SK-N-SH treated with all-trans-retinoic acid at 6 μM for 48 hours (cell line): ENCODE data around the gene PDZD2.

ENCODE experiments used
- ATAC-seq: fragments of 200-7000 bp; cut with Tn5 transposase; 3 replicates; pipeline ENCODE4 v1.9.1; 2020; ENCODE audit warnings: mild to moderate bottlenecking, moderate library complexity
- ARNTL ChIP-seq: fragments of 450-650 bp; formaldehyde crosslinking; IDR thresholded peaks from 2 replicates; pipeline ENCODE4 v1.5.0; 2020; ENCODE audit warnings: low read depth, mild to moderate bottlenecking, moderate library complexity, borderline replicate concordance
- CREB5 ChIP-seq: fragments of 250-450 bp; sonication (Bioruptor Pico); IDR thresholded peaks from 2 replicates; pipeline ENCODE4 v1.5.1; 2020; ENCODE audit warnings: low read depth, mild to moderate bottlenecking, moderate library complexity
- CSDC2 ChIP-seq: fragments of 250-450 bp; sonication (Bioruptor Pico); IDR thresholded peaks from 2 replicates; pipeline ENCODE4 v1.5.0; 2020; ENCODE audit warnings: mild to moderate bottlenecking, moderate library complexity
- CSRNP3 ChIP-seq: fragments of 250-450 bp; sonication (Bioruptor Pico); IDR thresholded peaks from 2 replicates; pipeline ENCODE4 v1.5.1; 2021; ENCODE audit warnings: mild to moderate bottlenecking, moderate library complexity
- ESRRG ChIP-seq: fragments of 250-450 bp; sonication (Bioruptor Pico); IDR thresholded peaks from 2 replicates; pipeline ENCODE4 v1.6.1; 2021; ENCODE audit warnings: mild to moderate bottlenecking
- GLIS3 ChIP-seq: fragments of 250-450 bp; sonication (Bioruptor Pico); IDR thresholded peaks from 2 replicates; pipeline ENCODE4 v1.5.0; 2020; ENCODE audit warnings: mild to moderate bottlenecking, moderate library complexity
- ISL1 ChIP-seq: fragments of 250-450 bp; sonication (Bioruptor Pico); IDR thresholded peaks from 2 replicates; pipeline ENCODE4 v2.1.2; 2022; ENCODE audit warnings: mild to moderate bottlenecking, moderate library complexity
- OSR1 ChIP-seq: fragments of 250-450 bp; sonication (Bioruptor Pico); IDR thresholded peaks from 2 replicates; pipeline ENCODE4 v1.8.0; 2022; ENCODE audit warnings: moderate library complexity, mild to moderate bottlenecking, inconsistent platforms
- PATZ1 ChIP-seq: fragments of 250-450 bp; sonication (Bioruptor Pico); IDR thresholded peaks from 2 replicates; pipeline ENCODE4 v1.8.0; 2020; ENCODE audit warnings: mild to moderate bottlenecking, moderate library complexity, borderline replicate concordance
- PPARA ChIP-seq: fragments of 250-450 bp; sonication (Bioruptor Pico); IDR thresholded peaks from 2 replicates; pipeline ENCODE4 v1.5.0; 2020; ENCODE audit warnings: mild to moderate bottlenecking, borderline replicate concordance
- SNAI2 ChIP-seq: fragments of 250-450 bp; sonication (Bioruptor Pico); IDR thresholded peaks from 2 replicates; pipeline ENCODE4 v1.5.0; 2020; ENCODE audit warnings: mild to moderate bottlenecking, moderate library complexity
- TCF4 ChIP-seq: fragments of 250-450 bp; sonication (Bioruptor Pico); IDR thresholded peaks from 2 replicates; pipeline ENCODE4 v1.8.0; 2021; ENCODE audit warnings: mild to moderate bottlenecking, moderate library complexity, borderline replicate concordance
- TOX ChIP-seq: fragments of 250-450 bp; sonication (Bioruptor Pico); IDR thresholded peaks from 2 replicates; pipeline ENCODE4 v1.8.0; 2021; ENCODE audit warnings: mild to moderate bottlenecking, moderate library complexity, borderline replicate concordance
- TSHZ2 ChIP-seq: fragments of 250-450 bp; sonication (Bioruptor Pico); IDR thresholded peaks from 2 replicates; pipeline ENCODE4 v1.5.0; 2020; ENCODE audit warnings: mild to moderate bottlenecking, moderate library complexity
- ZC3H10 ChIP-seq: fragments of 250-450 bp; sonication (Bioruptor Pico); IDR thresholded peaks from 2 replicates; pipeline ENCODE4 v1.5.1; 2021; ENCODE audit warnings: mild to moderate bottlenecking, moderate library complexity
- ZFP3 ChIP-seq: fragments of 250-450 bp; sonication (Bioruptor Pico); IDR thresholded peaks from 2 replicates; pipeline ENCODE4 v1.5.0; 2020; ENCODE audit warnings: mild to moderate bottlenecking, moderate library complexity
- ZNF70 ChIP-seq: fragments of 450-650 bp; formaldehyde crosslinking; IDR thresholded peaks from 2 replicates; pipeline ENCODE4 v1.5.0; 2020; ENCODE audit warnings: mild to moderate bottlenecking, moderate library complexity
- ZNF8 ChIP-seq: fragments of 450-650 bp; formaldehyde crosslinking; IDR thresholded peaks from 2 replicates; pipeline ENCODE4 v1.5.0; 2020; ENCODE audit warnings: mild to moderate bottlenecking, moderate library complexity

Gene PDZD2

GRCh38 chr5:31754741-31755675 is 116.1 kb downstream of the PDZD2 start:
- TF ChIP-seq CSDC2 (CRISPR knock-in tag) (no peak), PATZ1 (CRISPR knock-in tag) (no peak), PPARA (no peak), GLIS3 (CRISPR knock-in tag) (no peak), ZC3H10 (CRISPR knock-in tag) (no peak), ARNTL (CRISPR knock-in tag) (no peak)
- TF ChIP-seq, all 23 proteins: peak for 0
- no peak for ATAC-seq

- TF ChIP-seq ARNTL (CRISPR knock-in tag): no peak
- TF ChIP-seq TSHZ2 (CRISPR knock-in tag): no peak
- TF ChIP-seq CREB5 (CRISPR knock-in tag): no peak
- TF ChIP-seq OSR1 (CRISPR knock-in tag): no peak
- no peak for TF ChIP-seq ZFP3 (CRISPR knock-in tag)
- TF ChIP-seq ZNF70 (CRISPR knock-in tag): no peak
- no peak for TF ChIP-seq ESRRG (CRISPR knock-in tag)
- TF ChIP-seq TCF4 (CRISPR knock-in tag): no peak
- no peak for TF ChIP-seq CSRNP3 (CRISPR knock-in tag)
- no peak for TF ChIP-seq TOX (CRISPR knock-in tag)
- TF ChIP-seq ISL1 (CRISPR knock-in tag): no peak
- no peak for TF ChIP-seq SNAI2 (CRISPR knock-in tag)
- no peak for TF ChIP-seq GLIS3 (CRISPR knock-in tag)
- TF ChIP-seq CSDC2 (CRISPR knock-in tag): no peak
- TF ChIP-seq ZNF8: no peak
- no peak for ATAC-seq
These were observed 116.8 kb downstream of the PDZD2 start for GRCh38 chr5:31755676-31756230.

- ATAC-seq: peak; percentile 86
- TF ChIP-seq TSHZ2 (CRISPR knock-in tag) (peak; percentile 91), CSDC2 (CRISPR knock-in tag) (no peak), TCF4 (CRISPR knock-in tag) (peak; percentile 94)
These were observed 118.9 kb downstream of the PDZD2 start for GRCh38 chr5:31757806-31758205.
